K562 (cell line): ENCODE results near the gene BSCL2. TPM values are rescaled to one million over a fixed set of nuclear protein-coding genes. Genes with fewer than 3 reads are reported as not detected.
A peak's percentile ranks its signal among the peaks of the same experiment; 100 is the strongest.

Source experiments
- ASH1L ChIP-seq: fragments of 450-650 bp; IDR thresholded peaks from 2 replicates; pipeline ENCODE4 v1.6.1; 2018; ENCODE audit warnings: borderline replicate concordance, mild to moderate bottlenecking, low read depth; ENCODE audit not compliant: partially characterized antibody
- BRF2 ChIP-seq: IDR thresholded peaks from 3 replicates; pipeline ENCODE4 v1.6.1; 2011; ENCODE audit warnings: borderline replicate concordance, mild to moderate bottlenecking; ENCODE audit not compliant: insufficient read length, insufficient read depth
- CEBPG ChIP-seq, 3 experiments: fragments of 200-800 bp in 1 of 3; sonication (Bioruptor generic) in 1 of 3; sonication (generic) in 1 of 3; formaldehyde crosslinking in 1 of 3; IDR thresholded peaks in 2 of 3; conservative IDR thresholded peaks in 1 of 3; 2 replicates each; pipeline versions ENCODE4 v1.6.1 to v1.8.0; 2016 to 2022; ENCODE audit warnings: missing compliant biosample characterization in 2 of 3, missing genetic modification characterization in 2 of 3, mild to moderate bottlenecking in 1 of 3, missing genetic modification reagents in 1 of 3
- JUND ChIP-seq, 2 experiments: IDR thresholded peaks; 2 replicates in 1 of 2; 3 replicates in 1 of 2; pipeline ENCODE4 v1.6.1; 2011; ENCODE audit warnings: borderline replicate concordance in 2 of 2, low read depth in 2 of 2, low read length in 2 of 2, improper control_type of control experiment in 1 of 2, missing biosample characterization in 1 of 2, missing genetic modification characterization in 1 of 2, missing genetic modification reagents in 1 of 2
- MBD2 ChIP-seq: sonication (generic); IDR thresholded peaks from 2 replicates; pipeline ENCODE4 v1.6.1; 2016; ENCODE audit warnings: low read depth, borderline replicate concordance
- MTA1 ChIP-seq: fragments of 450-650 bp; IDR thresholded peaks from 2 replicates; pipeline ENCODE4 v1.6.1; 2017; ENCODE audit warnings: borderline replicate concordance
- PHF8 ChIP-seq: fragments of 200-600 bp; sonication (generic); IDR thresholded peaks from 2 replicates; pipeline ENCODE4 v1.6.1; 2012; ENCODE audit warnings: mixed run types, mild to moderate bottlenecking, inconsistent platforms, low read length, moderate library complexity, borderline replicate concordance
- SIX5 ChIP-seq, 2 experiments: IDR thresholded peaks; 2 replicates each; pipeline ENCODE4 v1.6.1; 2011; ENCODE audit warnings: low read length in 2 of 2, borderline replicate concordance in 1 of 2, low read depth in 1 of 2, mild to moderate bottlenecking in 1 of 2, moderate library complexity in 1 of 2; ENCODE audit not compliant: insufficient read depth in 1 of 2
- SPI1 ChIP-seq: IDR thresholded peaks from 2 replicates; pipeline ENCODE4 v1.6.1; 2011; ENCODE audit warnings: low read depth, low read length, control low read depth, borderline replicate concordance
- TCF7L2 ChIP-seq: fragments of 150-350 bp; IDR thresholded peaks from 2 replicates; pipeline ENCODE4 v1.6.1; 2016; ENCODE audit warnings: low read depth, mild to moderate bottlenecking, low read length, moderate library complexity
- ZFP1 ChIP-seq: fragments of 450-650 bp; formaldehyde crosslinking; IDR thresholded peaks from 2 replicates; pipeline ENCODE4 v1.4.0; 2020; ENCODE audit warnings: mild to moderate bottlenecking, mixed read lengths
- ZNF224 ChIP-seq: sonication (generic); formaldehyde crosslinking; IDR thresholded peaks from 2 replicates; pipeline ENCODE4 v1.8.0; 2022; ENCODE audit warnings: mild to moderate bottlenecking, missing genetic modification reagents
- ZNF263 ChIP-seq: sonication (generic); formaldehyde crosslinking; IDR thresholded peaks from 2 replicates; pipeline ENCODE4 v1.8.0; 2022; ENCODE audit warnings: mild to moderate bottlenecking, missing genetic modification reagents, borderline replicate concordance
- ZNF41 ChIP-seq: fragments of 250-450 bp; sonication (Bioruptor Pico); conservative IDR thresholded peaks from 2 replicates; pipeline ENCODE4 v1.4.0; 2020; ENCODE audit warnings: mild to moderate bottlenecking
- polyA plus RNA-seq, 8 experiments: library from polyadenylated mRNA; depleted of rRNA in 4 of 8; stranded (reverse) in 5 of 8; unstranded in 3 of 8; fragments of >200 nt; fragmentation: Nextera tagmentation in 2 of 8; fragmentation: Illumina TruSeq in 1 of 8; extraction: Ambion mirVana in 2 of 8; extraction: Trizol in 1 of 8; gene quantifications; 2 replicates each; pipeline versions ENCODE4 v1.2.1 to v1.2.3, GENCODE V29; 2011 to 2014; ENCODE audit warnings: inconsistent platforms in 1 of 8, missing spikeins in 1 of 8
- total RNA-seq, 7 experiments: library from RNA; depleted of rRNA in 6 of 7; stranded (reverse); fragments of >200 nt in 6 of 7; fragmentation: Illumina TruSeq in 2 of 7; extraction: Trizol in 2 of 7; gene quantifications; 2 replicates each; pipeline versions ENCODE4 v1.2.1 to v1.2.3, GENCODE V29; 2011 to 2021; ENCODE audit warnings: low replicate concordance in 1 of 7
- TF ChIP-seq, protein P1 (sequence below): sonication (generic); formaldehyde crosslinking; IDR thresholded peaks from 2 replicates; pipeline ENCODE4 v1.8.1; 2023; ENCODE audit warnings: mild to moderate bottlenecking, missing genetic modification reagents
- TF ChIP-seq, protein P2 (sequence below): fragments of 450-650 bp; IDR thresholded peaks from 2 replicates; pipeline ENCODE4 v1.6.1; 2018; ENCODE audit warnings: mild to moderate bottlenecking, low read depth; ENCODE audit not compliant: partially characterized antibody
- TF ChIP-seq, protein P3 (sequence below): fragments of 450-650 bp; IDR thresholded peaks from 2 replicates; pipeline ENCODE4 v1.6.1; 2018; ENCODE audit not compliant: partially characterized antibody

The BSCL2 gene
- total and polyA plus RNA-seq, 9 of the 15 experiments (the other 6 are each of a cell fraction or from before 2014, with no cell fraction given): 18.9 to 51.7 (median 35.2) TPM

DNA sequence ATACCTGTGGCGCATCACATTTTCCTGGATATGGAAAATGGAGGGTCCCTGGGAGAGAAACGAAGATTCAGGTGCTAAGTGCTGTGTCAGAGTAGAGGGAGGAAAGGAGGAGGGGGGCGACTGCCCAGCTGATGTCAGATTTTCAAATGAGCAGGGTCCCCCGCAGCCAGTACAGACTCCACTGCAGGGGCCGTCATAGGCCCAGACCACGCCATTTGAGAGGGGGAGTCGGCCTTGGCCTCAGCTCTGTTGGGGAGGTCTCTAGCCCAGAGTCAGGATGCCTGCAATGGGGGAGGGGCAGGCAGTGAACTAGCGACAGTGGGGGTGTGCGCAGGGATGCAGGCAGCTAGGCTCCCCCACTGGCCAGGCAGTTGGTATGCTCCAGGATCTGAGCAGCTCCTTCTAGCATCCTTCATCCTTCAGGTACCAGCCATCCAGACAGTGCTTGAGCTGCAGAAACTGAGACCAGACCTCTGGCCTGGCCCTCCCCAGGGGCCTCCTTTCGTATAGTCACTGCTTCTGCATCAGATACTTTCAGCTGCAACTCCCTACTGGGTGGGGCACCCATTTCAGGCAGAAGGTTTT, at the start of gene BSCL2, which contains the start of gene GNG3 (continued):
- TF ChIP-seq MBD2 (peak; percentile 75; the same call in 1 of the 2 replicates), ZNF224 (CRISPR knock-in tag) (no peak), TCF7L2 (peak; percentile 84), ZNF263 (CRISPR knock-in tag) (0 out of 2 replicates have a peak, but pooled peaks have one; percentile 55), CEBPG (CRISPR knock-in tag; IDR thresholded peaks at IDR 0.05) (no peak), CEBPG (tag; conservative IDR thresholded peaks at IDR 0.05 in 1 of 2, IDR thresholded peaks at IDR 0.05 in 1 of 2) (no peak), SIX5 (IDR thresholded peaks at IDR 0.05; ENCODE audit: borderline replicate concordance in 1 of 2, insufficient read depth in 1 of 2, low read depth in 1 of 2, low read length in 2 of 2) (peak in 1 of 2 experiments; percentile 27; a peak in 1 of 4 replicates), JUND (IDR thresholded peaks at IDR 0.05; ENCODE audit: borderline replicate concordance, low read depth, low read length) (peak; percentile 88), JUND (tag; IDR thresholded peaks at IDR 0.05; ENCODE audit: borderline replicate concordance, low read depth, low read length) (no peak), ASH1L (no peak), PHF8 (no peak), ZFP1 (CRISPR knock-in tag) (no peak), BRF2 (no peak), ZNF41 (no peak), SPI1 (no peak), MTA1 (no peak)
- TF ChIP-seq, protein P1, sequence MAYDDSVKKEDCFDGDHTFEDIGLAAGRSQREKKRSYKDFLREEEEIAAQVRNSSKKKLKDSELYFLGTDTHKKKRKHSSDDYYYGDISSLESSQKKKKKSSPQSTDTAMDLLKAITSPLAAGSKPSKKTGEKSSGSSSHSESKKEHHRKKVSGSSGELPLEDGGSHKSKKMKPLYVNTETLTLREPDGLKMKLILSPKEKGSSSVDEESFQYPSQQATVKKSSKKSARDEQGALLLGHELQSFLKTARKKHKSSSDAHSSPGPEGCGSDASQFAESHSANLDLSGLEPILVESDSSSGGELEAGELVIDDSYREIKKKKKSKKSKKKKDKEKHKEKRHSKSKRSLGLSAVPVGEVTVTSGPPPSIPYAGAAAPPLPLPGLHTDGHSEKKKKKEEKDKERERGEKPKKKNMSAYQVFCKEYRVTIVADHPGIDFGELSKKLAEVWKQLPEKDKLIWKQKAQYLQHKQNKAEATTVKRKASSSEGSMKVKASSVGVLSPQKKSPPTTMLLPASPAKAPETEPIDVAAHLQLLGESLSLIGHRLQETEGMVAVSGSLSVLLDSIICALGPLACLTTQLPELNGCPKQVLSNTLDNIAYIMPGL: no peak
- TF ChIP-seq, protein P2, sequence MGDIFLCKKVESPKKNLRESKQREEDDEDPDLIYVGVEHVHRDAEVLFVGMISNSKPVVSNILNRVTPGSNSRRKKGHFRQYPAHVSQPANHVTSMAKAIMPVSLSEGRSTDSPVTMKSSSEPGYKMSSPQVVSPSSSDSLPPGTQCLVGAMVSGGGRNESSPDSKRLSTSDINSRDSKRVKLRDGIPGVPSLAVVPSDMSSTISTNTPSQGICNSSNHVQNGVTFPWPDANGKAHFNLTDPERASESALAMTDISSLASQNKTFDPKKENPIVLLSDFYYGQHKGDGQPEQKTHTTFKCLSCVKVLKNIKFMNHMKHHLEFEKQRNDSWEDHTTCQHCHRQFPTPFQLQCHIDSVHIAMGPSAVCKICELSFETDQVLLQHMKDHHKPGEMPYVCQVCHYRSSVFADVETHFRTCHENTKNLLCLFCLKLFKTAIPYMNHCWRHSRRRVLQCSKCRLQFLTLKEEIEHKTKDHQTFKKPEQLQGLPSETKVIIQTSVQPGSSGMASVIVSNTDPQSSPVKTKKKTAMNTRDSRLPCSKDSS: no peak
- TF ChIP-seq, protein P3, sequence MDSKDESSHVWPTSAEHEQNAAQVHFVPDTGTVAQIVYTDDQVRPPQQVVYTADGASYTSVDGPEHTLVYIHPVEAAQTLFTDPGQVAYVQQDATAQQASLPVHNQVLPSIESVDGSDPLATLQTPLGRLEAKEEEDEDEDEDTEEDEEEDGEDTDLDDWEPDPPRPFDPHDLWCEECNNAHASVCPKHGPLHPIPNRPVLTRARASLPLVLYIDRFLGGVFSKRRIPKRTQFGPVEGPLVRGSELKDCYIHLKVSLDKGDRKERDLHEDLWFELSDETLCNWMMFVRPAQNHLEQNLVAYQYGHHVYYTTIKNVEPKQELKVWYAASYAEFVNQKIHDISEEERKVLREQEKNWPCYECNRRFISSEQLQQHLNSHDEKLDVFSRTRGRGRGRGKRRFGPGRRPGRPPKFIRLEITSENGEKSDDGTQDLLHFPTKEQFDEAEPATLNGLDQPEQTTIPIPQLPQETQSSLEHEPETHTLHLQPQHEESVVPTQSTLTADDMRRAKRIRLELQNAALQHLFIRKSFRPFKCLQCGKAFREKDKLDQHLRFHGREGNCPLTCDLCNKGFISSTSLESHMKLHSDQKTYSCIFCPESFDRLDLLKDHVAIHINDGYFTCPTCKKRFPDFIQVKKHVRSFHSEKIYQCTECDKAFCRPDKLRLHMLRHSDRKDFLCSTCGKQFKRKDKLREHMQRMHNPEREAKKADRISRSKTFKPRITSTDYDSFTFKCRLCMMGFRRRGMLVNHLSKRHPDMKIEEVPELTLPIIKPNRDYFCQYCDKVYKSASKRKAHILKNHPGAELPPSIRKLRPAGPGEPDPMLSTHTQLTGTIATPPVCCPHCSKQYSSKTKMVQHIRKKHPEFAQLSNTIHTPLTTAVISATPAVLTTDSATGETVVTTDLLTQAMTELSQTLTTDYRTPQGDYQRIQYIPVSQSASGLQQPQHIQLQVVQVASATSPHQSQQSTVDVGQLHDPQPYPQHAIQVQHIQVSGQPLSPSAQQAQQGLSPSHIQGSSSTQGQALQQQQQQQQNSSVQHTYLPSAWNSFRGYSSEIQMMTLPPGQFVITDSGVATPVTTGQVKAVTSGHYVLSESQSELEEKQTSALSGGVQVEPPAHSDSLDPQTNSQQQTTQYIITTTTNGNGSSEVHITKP: peak; percentile 99
